Omental fat pad (tissue), 4 donors: Measurements from ENCODE around the gene C10orf143. TPM values are rescaled to one million over a fixed set of nuclear protein-coding genes. Genes with fewer than 3 reads are reported as not detected.
"Not testable (repeated sequence)": the region's sequence is repeated elsewhere in the genome, so short reads cannot be mapped to it uniquely, and the experiment has no call there.

Experiments used
- ATAC-seq: fragments of 150-250 bp; one replicate; pipeline ENCODE4 v1.9.1; 2016; ENCODE audit warnings: mild to moderate bottlenecking, moderate library complexity; ENCODE audit not compliant: low FRiP score
- DNase-seq: peaks from one replicate; pipeline ENCODE4 v3.0.0-alpha.2; 2019; ENCODE audit warnings: low spot score
- CTCF ChIP-seq, 3 donors: fragments of 450-650 bp; IDR thresholded peaks; one replicate each; pipeline ENCODE4 v1.5.1; 2016 to 2017; ENCODE audit warnings: antibody characterized with exemption in 3 of 3, mild to moderate bottlenecking in 3 of 3, moderate library complexity in 2 of 3
- total RNA-seq, 4 donors: library from RNA; depleted of rRNA; stranded (reverse); fragments of >200 nt; gene quantifications; one replicate each; pipeline ENCODE4 v1.1.0, GENCODE V29; 2016

The C10orf143 gene
- total RNA-seq, 4 donors from 2014 or later = 1.3 to 2.6 (median 1.6) TPM

- DNase-seq = peak; percentile 89
- peak; percentile 96 for ATAC-seq
- TF ChIP-seq CTCF (IDR thresholded peaks at IDR 0.05) = no peak
Observed at GRCh38 chr10:130111113-130111851, 652 bp upstream of the C10orf143 start.

GRCh38 chr10:130109796-130110245 is 809 bp downstream of the C10orf143 start:
- TF ChIP-seq CTCF (IDR thresholded peaks at IDR 0.05) = peak in 1 of 3 donors; percentile 59
- DNase-seq (peak; percentile 70), ATAC-seq (peak; percentile 5)

- DNase-seq = no peak
- no peak for ATAC-seq
- TF ChIP-seq CTCF (IDR thresholded peaks at IDR 0.05) = no peak
Observed at GRCh38 chr10:130108934-130109604, 1.6 kb downstream of the C10orf143 start.

GRCh38 chr10:130108146-130108545 is 2.5 kb downstream of the C10orf143 start:
- not testable (repeated sequence) for DNase-seq, ATAC-seq

GRCh38 chr10:130105724-130106123 is 4.9 kb downstream of the C10orf143 start:
- ATAC-seq (no peak), DNase-seq (no peak)
- no peak for TF ChIP-seq CTCF (IDR thresholded peaks at IDR 0.05)

- DNase-seq (no peak), ATAC-seq (no peak)
- TF ChIP-seq CTCF (IDR thresholded peaks at IDR 0.05) = no peak
Observed at GRCh38 chr10:130099344-130099743, 11.3 kb downstream of the C10orf143 start.

GRCh38 chr10:130090565-130090964 is 20.1 kb downstream of the C10orf143 start:
- not testable (repeated sequence) for ATAC-seq, DNase-seq

GRCh38 chr10:130080461-130080814 is 30.2 kb downstream of the C10orf143 start:
- no peak for DNase-seq
- TF ChIP-seq CTCF (IDR thresholded peaks at IDR 0.05) = no peak
- ATAC-seq = no peak
